IMR-90 (cell line): ENCODE measurements around the gene RMND5A. TPM values are rescaled to one million over a fixed set of nuclear protein-coding genes. Genes with fewer than 3 reads are reported as not detected.

Source experiments
- ATAC-seq: fragments of 200-7000 bp; cut with Tn5 transposase; 2 replicates; pipeline ENCODE4 v1.9.1; 2020; ENCODE audit warnings: low read depth, mild to moderate bottlenecking, moderate library complexity
- BruUV-seq: library from RNA; stranded (reverse); fragments of 400-500 nt; replicated peaks from 2 replicates; lab custom pipeline; 2021; lab: Mats Ljungman, UMichigan
- CTCF ChIA-PET: fragments of 300-600 bp; formaldehyde crosslinking; extraction: SDS; loops from one replicate; lab custom pipeline; 2021; ENCODE audit warnings: antibody characterized with exemption; lab: Yijun Ruan, JAX
- POLR2A ChIA-PET: fragments of 300-600 bp; sonication (Branson Sonifier 250); formaldehyde crosslinking; loops from one replicate; lab custom pipeline; 2022; ENCODE audit warnings: antibody characterized with exemption; ENCODE audit not compliant: unreplicated experiment; lab: Charles Lee
- DNase-seq: peaks from one replicate; pipeline ENCODE4 v3.0.0; 2013
- H2AFZ ChIP-seq: replicated peaks from 2 replicates; pipeline ENCODE3; 2013; ENCODE audit warnings: low read length, mild to moderate bottlenecking; ENCODE audit not compliant: poor library complexity
- H2AK5ac ChIP-seq: 2 replicates; pipeline ENCODE4 v1.6.1; 2013; ENCODE audit warnings: low read depth, low read length, inconsistent platforms
- H2AK9ac ChIP-seq: replicated peaks from 2 replicates; pipeline ENCODE3; 2013; ENCODE audit warnings: mild to moderate bottlenecking, low read depth, low read length, moderate library complexity; ENCODE audit not compliant: poor library complexity
- H2BK120ac ChIP-seq: 2 replicates; pipeline ENCODE4 v1.6.1; 2013; ENCODE audit warnings: low read depth, low read length, inconsistent platforms
- H2BK15ac ChIP-seq: 3 replicates; pipeline ENCODE4 v1.6.1; 2013; ENCODE audit warnings: low read depth, low read length, inconsistent platforms
- H2BK20ac ChIP-seq: 2 replicates; pipeline ENCODE4 v1.6.1; 2013; ENCODE audit warnings: low read depth, mild to moderate bottlenecking, inconsistent platforms, low read length, moderate library complexity
- H2BK5ac ChIP-seq: 2 replicates; pipeline ENCODE4 v1.6.1; 2013; ENCODE audit warnings: mild to moderate bottlenecking, low read depth, low read length, inconsistent platforms; ENCODE audit not compliant: poor library complexity, severe bottlenecking
- H3K14ac ChIP-seq: replicated peaks from 2 replicates; pipeline ENCODE4 v1.6.1; 2013; ENCODE audit warnings: low read depth, low read length, inconsistent platforms
- H3K18ac ChIP-seq: 2 replicates; pipeline ENCODE4 v1.6.1; 2013; ENCODE audit warnings: low read depth, low read length, control low read depth
- H3K23ac ChIP-seq: 2 replicates; pipeline ENCODE4 v1.6.1; 2013; ENCODE audit warnings: low read depth, low read length, inconsistent platforms
- H3K27ac ChIP-seq: 2 replicates; pipeline ENCODE4 v1.5.1; 2013; ENCODE audit warnings: mild to moderate bottlenecking, control low read depth, low read length; ENCODE audit not compliant: insufficient read depth
- H3K27me3 ChIP-seq: 2 replicates; pipeline ENCODE4 v1.6.1; 2013; ENCODE audit warnings: low read length; ENCODE audit not compliant: control insufficient read depth, insufficient read depth
- H3K36me3 ChIP-seq: 2 replicates; pipeline ENCODE4 v1.6.1; 2013; ENCODE audit warnings: low read length, mixed read lengths; ENCODE audit not compliant: control insufficient read depth, insufficient read depth
- H3K4ac ChIP-seq: 2 replicates; pipeline ENCODE4 v1.6.1; 2013; ENCODE audit warnings: low read depth, low read length, inconsistent platforms
- H3K4me1 ChIP-seq: 2 replicates; pipeline ENCODE4 v1.6.1; 2013; ENCODE audit warnings: low read length, mixed read lengths; ENCODE audit not compliant: control insufficient read depth, insufficient read depth
- H3K4me2 ChIP-seq: 2 replicates; pipeline ENCODE4 v1.6.1; 2013; ENCODE audit warnings: low read depth, mild to moderate bottlenecking, control low read depth, low read length, moderate library complexity
- H3K4me3 ChIP-seq: 2 replicates; pipeline ENCODE4 v1.5.1; 2013; ENCODE audit warnings: low read depth, mild to moderate bottlenecking, control low read depth, low read length, moderate library complexity; ENCODE audit not compliant: insufficient read depth
- H3K56ac ChIP-seq: 2 replicates; pipeline ENCODE4 v1.6.1; 2013; ENCODE audit warnings: low read length, inconsistent platforms; ENCODE audit not compliant: insufficient read depth; ENCODE audit errors: extremely low read depth
- H3K79me1 ChIP-seq, 2 experiments: 2 replicates each; pipeline ENCODE4 v1.6.1; 2013; ENCODE audit warnings: low read length in 2 of 2, inconsistent platforms in 1 of 2, low read depth in 1 of 2
- H3K9ac ChIP-seq: 2 replicates; pipeline ENCODE4 v1.6.1; 2013; ENCODE audit warnings: low read depth, low read length, control low read depth
- H3K9me1 ChIP-seq: 2 replicates; pipeline ENCODE4 v1.6.1; 2013; ENCODE audit warnings: low read length, inconsistent platforms; ENCODE audit not compliant: insufficient read depth
- H3K9me3 ChIP-seq: 2 replicates; pipeline ENCODE4 v1.6.1; 2013; ENCODE audit warnings: low read length; ENCODE audit not compliant: control insufficient read depth, insufficient read depth
- H4K20me1 ChIP-seq: 2 replicates; pipeline ENCODE4 v1.6.1; 2013; ENCODE audit warnings: low read length, inconsistent platforms; ENCODE audit not compliant: insufficient read depth
- H4K5ac ChIP-seq: 2 replicates; pipeline ENCODE4 v1.6.1; 2013; ENCODE audit warnings: mild to moderate bottlenecking, low read depth, low read length, control low read depth
- H4K8ac ChIP-seq, 2 experiments: 2 replicates each; pipeline ENCODE4 v1.6.1; 2013; ENCODE audit warnings: low read depth in 2 of 2, low read length in 2 of 2, control low read depth in 1 of 2, inconsistent platforms in 1 of 2
- H4K91ac ChIP-seq: 2 replicates; pipeline ENCODE4 v1.6.1; 2013; ENCODE audit warnings: low read depth, low read length, inconsistent platforms; ENCODE audit not compliant: insufficient read depth
- CEBPB ChIP-seq: IDR thresholded peaks from 2 replicates; pipeline ENCODE4 v1.6.1; 2012; ENCODE audit warnings: low read depth, low read length, improper control_type of control experiment
- ELK1 ChIP-seq: fragments of 150-350 bp; IDR thresholded peaks from 2 replicates; pipeline ENCODE4 v1.6.1; 2016; ENCODE audit warnings: low read depth, mild to moderate bottlenecking, low read length, moderate library complexity, borderline replicate concordance
- MAFK ChIP-seq: IDR thresholded peaks from 2 replicates; pipeline ENCODE4 v1.6.1; 2012; ENCODE audit warnings: low read depth, low read length, improper control_type of control experiment
- RAD21 ChIP-seq: IDR thresholded peaks from 2 replicates; pipeline ENCODE4 v1.6.1; 2012; ENCODE audit warnings: low read length, improper control_type of control experiment
- RFX5 ChIP-seq: IDR thresholded peaks from 2 replicates; pipeline ENCODE4 v1.8.0; 2012; ENCODE audit warnings: low read depth, mild to moderate bottlenecking, low read length, moderate library complexity
- SMC3 ChIP-seq: fragments of 150-350 bp; IDR thresholded peaks from 2 replicates; pipeline ENCODE4 v1.6.1; 2016; ENCODE audit warnings: low read depth, mild to moderate bottlenecking, antibody characterized with exemption, low read length, moderate library complexity
- WGBS, 2 experiments: methylation state at CpG; one replicate each; pipeline versions ENCODE4 v1.1.5 to v1.1.7; 2013; ENCODE audit warnings: missing lambda C conversion rate in 2 of 2; ENCODE audit not compliant: insufficient read length in 1 of 2; ENCODE audit errors: extremely low coverage in 2 of 2; 5-methylcytosine and 5-hydroxymethylcytosine counted together
- dilution Hi-C: fragments of 300-500 bp; cut with HindIII; formaldehyde crosslinking; loops from one replicate; pipeline ENCODE4 v1.14.3; 2018; ENCODE audit warnings: low sequenced_read_pairs; ENCODE audit not compliant: unreplicated experiment
- in situ Hi-C: fragments of 300-500 bp; cut with MboI; formaldehyde crosslinking; loops from 3 replicates; pipeline ENCODE4 v1.14.3; 2019; ENCODE audit warnings: low sequenced_read_pairs, inconsistent platforms, mixed read lengths
- intact Hi-C: fragments of 100-400 bp; cut with micrococcal nuclease; formaldehyde crosslinking; loops from 2 replicates; pipeline ENCODE4 v1.10.0; 2022
- polyA plus RNA-seq, 3 experiments: library from polyadenylated mRNA; depleted of rRNA; stranded (reverse); fragments of >200 nt; gene quantifications; 2 replicates each; pipeline ENCODE4 v1.2.3, GENCODE V29; 2012; ENCODE audit warnings: low replicate concordance in 1 of 3
- total RNA-seq: library from RNA; depleted of rRNA; stranded (reverse); fragments of >200 nt; gene quantifications from 2 replicates; pipeline ENCODE4 v1.2.3, GENCODE V29; 2012

RMND5A gene
- total and polyA plus RNA-seq, 2 of the 4 experiments (the other 2 are of a cell fraction): 5.1 to 16.0 TPM

GRCh38 chr2:86783615-86784339 is 63.7 kb downstream of the RMND5A start (continued):
- TF ChIP-seq SMC3: no peak

- H3K27ac ChIP-seq: no peak overlapping the region
- WGBS, 2 experiments: no CpG with 5 or more reads among the region's 9 CpGs
- CTCF ChIA-PET: no interaction called here
Measured at GRCh38 chr2:86785456-86785855, 65.4 kb downstream of the RMND5A start.

More at GRCh38 chr2:86785456-86785855, 65.4 kb downstream of the RMND5A start:
- Histone ChIP-seq H3K9ac (no peak overlapping the region), H3K36me3 (no peaks in the 10 kb centered on the region), H3K4me1 (0 out of 2 replicates have a peak, but pooled peaks cover 2% of the 10 kb centered on the region), H2AK9ac (no peak overlapping the region), H4K5ac (no peak overlapping the region), H4K20me1 (no peaks in the 10 kb centered on the region), H3K9me1 (no peaks in the 10 kb centered on the region), H3K79me1 (no peaks in the 10 kb centered on the region), H4K8ac (no peak overlapping the region), H3K4ac (no peak overlapping the region), H2BK5ac (no peak overlapping the region), H3K4me2 (no peak overlapping the region), H2BK15ac (no peak overlapping the region), H3K14ac (no peak overlapping the region), H3K18ac (no peak overlapping the region), H3K27me3 (peaks cover 51% of the 10 kb centered on the region), H3K9me3 (peaks cover 7% of the 10 kb centered on the region; the same call in 1 of the 2 replicates), H3K23ac (no peak overlapping the region), H4K91ac (no peak overlapping the region), H2AFZ (no peak overlapping the region), H3K4me3 (no peak overlapping the region), H2BK120ac (no peak overlapping the region), H2BK20ac (no peak overlapping the region), H3K56ac (no peak overlapping the region), H2AK5ac (no peak overlapping the region)
- ATAC-seq: no peak
- no peak for DNase-seq
- no TSS peak for BruUV-seq
- dilution Hi-C loops (no loop called here), in situ Hi-C loops (no loop called here), intact Hi-C loops (no loop called here)
- POLR2A ChIA-PET: no interaction called here
- no peak for TF ChIP-seq RFX5
- no peak for TF ChIP-seq SMC3
- TF ChIP-seq CEBPB: no peak
- TF ChIP-seq RAD21: no peak
- no peak for TF ChIP-seq MAFK
- no peak for TF ChIP-seq ELK1
